GM12878 (cell line): ENCODE results near the gene LARP4B. TPM values are rescaled to one million over a fixed set of nuclear protein-coding genes. Genes with fewer than 3 reads are reported as not detected.

Experiments
- ATAC-seq: fragments of 200-7000 bp; cut with Tn5 transposase; 3 replicates; pipeline ENCODE4 v1.9.1; 2020; ENCODE audit warnings: mild to moderate bottlenecking, moderate library complexity
- BruUV-seq: library from RNA; stranded (reverse); fragments of 400-500 nt; replicated peaks from 2 replicates; lab custom pipeline; 2021; lab: Mats Ljungman, UMichigan
- CTCF ChIA-PET: fragments of 300-600 bp; sonication (Branson Sonifier 250); formaldehyde crosslinking; extraction: SDS; loops from one replicate; lab custom pipeline; 2021; ENCODE audit warnings: inconsistent platforms; lab: Yijun Ruan, JAX
- POLR2A ChIA-PET: fragments of 350-600 bp; formaldehyde crosslinking; extraction: SDS; loops from one replicate; lab custom pipeline; 2021; ENCODE audit warnings: inconsistent platforms; lab: Charles Lee
- RAD21 ChIA-PET: fragments of 300-600 bp; sonication (Branson Sonifier 250); formaldehyde crosslinking; loops from one replicate; lab custom pipeline; 2023; ENCODE audit warnings: antibody characterized with exemption; ENCODE audit not compliant: unreplicated experiment; lab: Charles Lee
- SMC1A ChIA-PET: fragments of 300-600 bp; sonication (Branson Sonifier 250); formaldehyde crosslinking; loops from one replicate; lab custom pipeline; 2023; ENCODE audit not compliant: unreplicated experiment, uncharacterized antibody; lab: Charles Lee
- DNase-seq: peaks from one replicate; pipeline ENCODE4 v3.0.0-alpha.2; 2011; ENCODE audit warnings: low read depth, low spot score
- FAIRE-seq: peaks from 3 replicates; lab custom pipeline; 2011; peaks lifted over from hg19 to GRCh38; lab: Jason Lieb, UNC
- H2AFZ ChIP-seq: 2 replicates; pipeline ENCODE4 v1.6.0; 2011; ENCODE audit warnings: low read depth, low read length, control low read depth; ENCODE audit not compliant: control insufficient read depth
- H3K27ac ChIP-seq: 2 replicates; pipeline ENCODE4 v1.5.1; 2011; ENCODE audit warnings: control low read depth; ENCODE audit not compliant: control insufficient read depth, insufficient read depth
- H3K27me3 ChIP-seq, 2 experiments: replicated peaks in 1 of 2; 2 replicates each; pipeline versions ENCODE4 v1.6.0 to v1.6.1; 2011; ENCODE audit warnings: low read length in 1 of 2; ENCODE audit not compliant: control insufficient read depth in 2 of 2, insufficient read depth in 2 of 2
- H3K36me3 ChIP-seq, 2 experiments: 2 replicates each; pipeline ENCODE4 v1.5.1; 2011; ENCODE audit warnings: low read length in 1 of 2; ENCODE audit not compliant: control insufficient read depth in 2 of 2, insufficient read depth in 2 of 2
- H3K4me1 ChIP-seq: 2 replicates; pipeline ENCODE4 v1.6.1; 2011; ENCODE audit warnings: mild to moderate bottlenecking, low read length, moderate library complexity, mixed read lengths; ENCODE audit not compliant: control insufficient read depth, insufficient read depth
- H3K4me2 ChIP-seq: 2 replicates; pipeline ENCODE4 v1.6.0; 2011; ENCODE audit warnings: control low read depth; ENCODE audit not compliant: control insufficient read depth, insufficient read depth
- H3K4me3 ChIP-seq: fragments of 200-600 bp; sonication (generic); 2 replicates; pipeline ENCODE4 v1.5.1; 2016
- H3K79me2 ChIP-seq: 2 replicates; pipeline ENCODE4 v1.6.0; 2011; ENCODE audit warnings: low read length; ENCODE audit not compliant: control insufficient read depth, insufficient read depth
- H3K9ac ChIP-seq: 2 replicates; pipeline ENCODE4 v1.8.0; 2011; ENCODE audit warnings: low read length, control low read depth, mixed read lengths; ENCODE audit not compliant: control insufficient read depth, insufficient read depth
- H3K9me3 ChIP-seq: replicated peaks from 3 replicates; pipeline ENCODE4 v1.5.1; 2011; ENCODE audit warnings: mild to moderate bottlenecking, low read length; ENCODE audit not compliant: control insufficient read depth, insufficient read depth
- H4K20me1 ChIP-seq: 2 replicates; pipeline ENCODE4 v1.6.0; 2011; ENCODE audit not compliant: control insufficient read depth, insufficient read depth
- CBFB ChIP-seq: IDR thresholded peaks from 2 replicates; pipeline ENCODE4 v1.6.1; 2016; ENCODE audit warnings: antibody characterized with exemption, low read depth
- CBX3 ChIP-seq: fragments of 200-600 bp; sonication (generic); IDR thresholded peaks from 2 replicates; pipeline ENCODE4 v1.6.1; 2016; ENCODE audit warnings: low read depth, borderline replicate concordance
- CEBPB ChIP-seq, 2 experiments: fragments of 150-350 bp in 1 of 2; IDR thresholded peaks; 2 replicates each; pipeline ENCODE4 v1.6.1; 2012 to 2014; ENCODE audit warnings: low read depth in 2 of 2, low read length in 2 of 2, borderline replicate concordance in 1 of 2, inconsistent platforms in 1 of 2
- CHD4 ChIP-seq: fragments of 200-600 bp; sonication (generic); IDR thresholded peaks from 2 replicates; pipeline ENCODE4 v1.6.1; 2016; ENCODE audit warnings: mild to moderate bottlenecking
- CREM ChIP-seq: IDR thresholded peaks from 2 replicates; pipeline ENCODE4 v1.6.1; 2014; ENCODE audit warnings: antibody characterized with exemption, low read depth
- EED ChIP-seq: sonication (generic); IDR thresholded peaks from 2 replicates; pipeline ENCODE4 v1.6.1; 2016; ENCODE audit warnings: antibody characterized with exemption, low read depth
- EGR1 ChIP-seq, 2 experiments: IDR thresholded peaks; 1 replicate in 1 of 2; 2 replicates in 1 of 2; pipeline ENCODE4 v1.6.1; 2011 to 2012; ENCODE audit warnings: low read depth in 2 of 2, low read length in 2 of 2, borderline replicate concordance in 1 of 2, mild to moderate bottlenecking in 1 of 2, moderate library complexity in 1 of 2
- ESRRA ChIP-seq: IDR thresholded peaks from 2 replicates; pipeline ENCODE4 v1.6.1; 2012; ENCODE audit warnings: mild to moderate bottlenecking, low read length, improper control_type of control experiment
- FOXK2 ChIP-seq: fragments of 450-650 bp; IDR thresholded peaks from 2 replicates; pipeline ENCODE4 v1.6.1; 2017; ENCODE audit warnings: mild to moderate bottlenecking, moderate library complexity
- HDGF ChIP-seq: fragments of 450-650 bp; IDR thresholded peaks from 2 replicates; pipeline ENCODE4 v1.6.1; 2016; ENCODE audit warnings: antibody characterized with exemption
- HSF1 ChIP-seq: fragments of 150-350 bp; IDR thresholded peaks from 2 replicates; pipeline ENCODE4 v1.6.1; 2014; ENCODE audit warnings: mild to moderate bottlenecking, low read depth, low read length
- JUNB ChIP-seq: IDR thresholded peaks from 2 replicates; pipeline ENCODE4 v1.6.1; 2016; ENCODE audit warnings: antibody characterized with exemption, mild to moderate bottlenecking
- JUND ChIP-seq: IDR thresholded peaks from 2 replicates; pipeline ENCODE4 v1.6.1; 2012; ENCODE audit warnings: low read depth, mild to moderate bottlenecking, low read length, improper control_type of control experiment, moderate library complexity
- MTA3 ChIP-seq: IDR thresholded peaks from 2 replicates; pipeline ENCODE4 v1.6.1; 2012; ENCODE audit warnings: low read length, inconsistent platforms, borderline replicate concordance
- NFYB ChIP-seq: IDR thresholded peaks from 2 replicates; pipeline ENCODE4 v1.6.1; 2011; ENCODE audit warnings: low read depth, mild to moderate bottlenecking, low read length, improper control_type of control experiment, moderate library complexity; ENCODE audit not compliant: insufficient read depth
- RBBP5 ChIP-seq: fragments of 200-600 bp; sonication (generic); conservative IDR thresholded peaks from 2 replicates; pipeline ENCODE4 v1.6.1; 2016
- TBL1XR1 ChIP-seq: IDR thresholded peaks from 2 replicates; pipeline ENCODE4 v1.6.1; 2012; ENCODE audit warnings: low read depth, low read length, improper control_type of control experiment
- USF2 ChIP-seq: IDR thresholded peaks from 2 replicates; pipeline ENCODE4 v1.6.1; 2011; ENCODE audit warnings: low read depth, low read length, improper control_type of control experiment, borderline replicate concordance
- ZNF217 ChIP-seq: fragments of 450-650 bp; IDR thresholded peaks from 2 replicates; pipeline ENCODE4 v1.6.1; 2017; ENCODE audit warnings: antibody characterized with exemption, mild to moderate bottlenecking
- ZNF24 ChIP-seq: fragments of 450-650 bp; IDR thresholded peaks from 2 replicates; pipeline ENCODE4 v1.6.1; 2017; ENCODE audit warnings: antibody characterized with exemption, mild to moderate bottlenecking
- ZNF274 ChIP-seq: IDR thresholded peaks from one replicate; pipeline ENCODE4 v1.8.0; 2011; ENCODE audit not compliant: insufficient read length, insufficient read depth
- WGBS: methylation state at CpG from one replicate; pipeline ENCODE4 v1.1.6; 2016; ENCODE audit warnings: low lambda C conversion rate; ENCODE audit not compliant: insufficient replicate concordance, insufficient coverage; ENCODE audit errors: missing lambda C conversion rate; 5-methylcytosine and 5-hydroxymethylcytosine counted together
- in situ Hi-C: fragments of 300-500 bp; cut with MboI; formaldehyde crosslinking; loops from 9 replicates; pipeline ENCODE4 v1.14.3; 2018; ENCODE audit warnings: mixed read lengths
- intact Hi-C: fragments of 100-400 bp; cut with micrococcal nuclease; formaldehyde crosslinking; loops from one replicate; pipeline ENCODE4 v1.14.2; 2022; ENCODE audit not compliant: unreplicated experiment
- polyA plus RNA-seq, 11 experiments: library from polyadenylated mRNA; depleted of rRNA in 4 of 11; unstranded in 6 of 11; stranded (reverse) in 5 of 11; fragments of >200 nt; fragmentation: Nextera tagmentation in 4 of 11; fragmentation: Illumina TruSeq in 1 of 11; extraction: Ambion mirVana in 4 of 11; extraction: Trizol in 1 of 11; gene quantifications; 1 replicate in 1 of 11; 2 replicates in 10 of 11; pipeline versions ENCODE4 v1.2.1 to v1.2.3, GENCODE V29; 2011 to 2016; ENCODE audit warnings: inconsistent platforms in 2 of 11, missing spikeins in 2 of 11, low read depth in 1 of 11
- total RNA-seq, 4 experiments: library from RNA; depleted of rRNA in 3 of 4; stranded (reverse); fragments of >200 nt in 3 of 4; fragmentation: Illumina TruSeq in 1 of 4; extraction: Trizol in 1 of 4; gene quantifications; 2 replicates each; pipeline versions ENCODE4 v1.2.1 to v1.2.3, GENCODE V29; 2013 to 2021
- TF ChIP-seq, protein P1 (sequence below): IDR thresholded peaks from 2 replicates; pipeline ENCODE4 v1.6.1; 2011; ENCODE audit warnings: borderline replicate concordance, low read depth, mild to moderate bottlenecking, moderate library complexity, mixed read lengths, low read length; ENCODE audit not compliant: insufficient read depth; ENCODE audit errors: extremely low read length

The LARP4B gene
- total and polyA plus RNA-seq, 10 of the 15 experiments (the other 5 are each of a cell fraction or from before 2014, with no cell fraction given), result 10.5 to 119 (median 39.4) TPM

GRCh38 chr10:968546-969199 lies 37.2 kb upstream of the LARP4B start (continued):
- TF ChIP-seq CBFB (no peak), ESRRA (no peak), CBX3 (no peak), HSF1 (no peak), EGR1 (IDR thresholded peaks at IDR 0.05; ENCODE audit: borderline replicate concordance in 1 of 2, low read depth in 2 of 2, low read length in 2 of 2) (no peak), ZNF24 (no peak), MTA3 (no peak), JUND (no peak), FOXK2 (no peak), RBBP5 (no peak), TBL1XR1 (no peak)
- TF ChIP-seq, all 136 proteins: peak for 0

GRCh38 chr10:966466-967235 lies 35.1 kb upstream of the LARP4B start:
- DNase-seq (no peak), FAIRE-seq (no peak)
- TF ChIP-seq CHD4, result no peak
- TF ChIP-seq HDGF, result no peak
- TF ChIP-seq CREM, result no peak
- TF ChIP-seq JUNB, result no peak
- no peak for TF ChIP-seq CEBPB (IDR thresholded peaks at IDR 0.05; ENCODE audit: borderline replicate concordance in 1 of 2, low read depth in 2 of 2, low read length in 2 of 2)
- TF ChIP-seq USF2, result no peak
- no peak for TF ChIP-seq ZNF274
- TF ChIP-seq NFYB, result no peak
- TF ChIP-seq, protein P1, sequence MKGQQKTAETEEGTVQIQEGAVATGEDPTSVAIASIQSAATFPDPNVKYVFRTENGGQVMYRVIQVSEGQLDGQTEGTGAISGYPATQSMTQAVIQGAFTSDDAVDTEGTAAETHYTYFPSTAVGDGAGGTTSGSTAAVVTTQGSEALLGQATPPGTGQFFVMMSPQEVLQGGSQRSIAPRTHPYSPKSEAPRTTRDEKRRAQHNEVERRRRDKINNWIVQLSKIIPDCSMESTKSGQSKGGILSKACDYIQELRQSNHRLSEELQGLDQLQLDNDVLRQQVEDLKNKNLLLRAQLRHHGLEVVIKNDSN, result no peak
- no peak for TF ChIP-seq EED
- no peak for TF ChIP-seq ZNF217

More at GRCh38 chr10:966466-967235, 35.1 kb upstream of the LARP4B start:
- Histone ChIP-seq H3K4me3 (no peak overlapping the region), H3K27me3 (no peaks in the 10 kb centered on the region), H4K20me1 (no peaks in the 10 kb centered on the region), H3K4me2 (no peak overlapping the region), H3K79me2 (no peaks in the 10 kb centered on the region), H2AFZ (no peak overlapping the region), H3K9me3 (no peaks in the 10 kb centered on the region; the same call in 2 of the 3 replicates), H3K9ac (no peak overlapping the region), H3K27ac (no peak overlapping the region), H3K36me3 (no peaks in the 10 kb centered on the region), H3K4me1 (no peaks in the 10 kb centered on the region)
- ChIA-PET POLR2A (no interaction called here), RAD21 (no interaction called here), CTCF (no interaction called here), SMC1A (interaction anchor here (0.8 to 1.1 kb wide), 2 partner anchors 10 to 30 kb away, joined by 3 read pairs; no protein-coding TSS in a partner anchor)
- in situ Hi-C loops, result no loop called here
- no TSS peak for BruUV-seq
- no peak for ATAC-seq
- intact Hi-C loops, result no loop called here
- WGBS, result 68% methylated on average over 20 of the region's 20 CpGs
